GM21737 (cell line): ENCODE data around the gene HMGXB4.

Experiments used
- ATAC-seq: cut with Tn5 transposase; IDR thresholded peaks from one replicate; pipeline ENCODE4 v1.9.1; 2021; ENCODE audit warnings: mild to moderate bottlenecking, moderate library complexity; ENCODE audit not compliant: unreplicated experiment

The HMGXB4 gene

DNA sequence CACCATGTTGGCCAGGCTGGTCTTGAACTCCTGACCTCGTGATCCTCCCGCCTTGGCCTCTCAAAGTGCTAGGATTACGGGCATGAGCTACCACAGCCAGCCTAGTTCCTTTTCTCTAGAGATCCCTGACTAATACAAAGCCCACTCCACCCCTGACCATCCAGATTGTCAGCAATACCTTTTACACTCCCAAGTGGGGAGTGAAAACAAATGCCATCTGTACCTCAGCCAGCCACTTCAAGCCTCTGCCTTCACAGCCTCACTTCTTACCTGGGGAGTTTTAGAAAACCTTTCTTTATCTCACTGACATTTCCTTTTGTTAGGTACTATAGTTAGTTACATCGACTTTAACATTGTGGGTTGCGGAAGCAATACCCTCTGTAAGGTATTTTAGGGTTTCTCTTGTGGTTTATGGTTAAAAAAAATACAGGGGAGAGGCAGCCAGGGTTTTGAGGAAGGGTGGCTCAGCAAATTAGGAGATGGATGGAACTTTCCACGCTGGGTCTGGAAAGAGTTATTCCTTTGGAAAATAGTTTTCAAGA, 51.3 kb downstream of the HMGXB4 start:
- ATAC-seq: peak; percentile 43

- ATAC-seq: no peak
These were observed 53.6 kb downstream of the HMGXB4 start for GRCh38 chr22:35310556-35311550.

DNA sequence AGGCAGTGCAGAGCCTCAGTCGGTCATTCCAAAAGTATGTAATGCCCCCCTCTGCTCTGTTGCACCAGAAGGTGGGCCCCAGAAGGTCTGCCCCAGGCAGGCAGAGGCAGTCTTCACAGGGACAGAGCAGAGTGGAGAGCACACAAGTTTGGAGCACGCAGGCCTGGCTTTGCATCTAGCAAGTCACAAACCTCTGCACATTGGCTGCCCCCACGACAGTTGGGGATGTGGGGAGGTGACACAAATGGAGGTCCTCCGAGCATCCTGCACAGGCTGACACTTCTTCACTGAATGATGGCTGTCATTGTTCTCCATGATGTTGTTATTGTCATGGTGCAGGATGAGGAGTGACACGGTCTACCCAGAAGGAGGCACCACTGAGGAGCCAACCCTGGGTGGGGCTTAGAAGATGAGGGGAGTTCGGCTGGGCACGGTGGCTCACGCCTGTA, 54.3 kb downstream of the HMGXB4 start:
- no peak for ATAC-seq

DNA sequence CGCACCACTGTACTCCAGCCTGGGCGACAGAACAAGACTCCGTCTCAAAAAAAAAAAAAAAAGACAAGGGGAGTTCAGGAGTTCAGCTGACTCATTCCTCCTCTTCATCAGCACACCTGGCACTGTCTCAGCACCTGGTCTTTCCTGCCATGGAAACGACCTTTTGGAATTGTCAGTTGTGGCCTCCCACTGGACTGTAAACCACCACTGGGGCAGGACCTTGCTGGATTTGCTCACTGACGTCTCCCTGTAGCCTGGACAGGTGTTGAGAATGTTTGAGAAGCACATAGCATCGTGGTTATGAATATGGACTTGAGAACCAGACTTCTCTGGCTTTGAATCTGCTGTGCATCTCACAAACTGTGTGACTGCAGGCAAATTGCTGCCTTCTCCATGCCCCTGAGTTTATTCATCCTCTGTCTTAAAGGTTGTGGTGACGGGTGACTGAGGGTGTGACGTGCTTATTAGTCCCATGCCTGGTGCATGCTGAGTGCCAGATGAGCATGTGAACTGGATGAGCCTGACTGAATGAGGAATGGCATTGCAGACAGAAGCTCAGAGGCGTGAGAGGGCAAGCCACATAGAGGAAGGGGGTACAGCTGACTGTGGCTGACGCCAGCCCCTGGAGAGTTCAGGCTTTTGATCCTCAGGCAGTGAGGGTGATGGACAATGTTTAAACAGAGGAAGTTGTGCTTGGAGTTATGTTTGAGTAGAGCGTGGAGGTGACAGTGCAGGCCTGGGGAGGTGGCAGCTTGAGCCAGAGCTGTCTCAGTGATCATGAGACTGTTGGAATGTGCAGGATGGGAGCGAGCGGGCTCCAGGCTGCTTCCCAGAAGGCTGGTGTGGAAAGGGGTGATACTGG, 55.1 kb downstream of the HMGXB4 start:
- ATAC-seq: no peak

GRCh38 chr22:35313311-35314121, 56.2 kb downstream of the HMGXB4 start:
- ATAC-seq: no peak

DNA sequence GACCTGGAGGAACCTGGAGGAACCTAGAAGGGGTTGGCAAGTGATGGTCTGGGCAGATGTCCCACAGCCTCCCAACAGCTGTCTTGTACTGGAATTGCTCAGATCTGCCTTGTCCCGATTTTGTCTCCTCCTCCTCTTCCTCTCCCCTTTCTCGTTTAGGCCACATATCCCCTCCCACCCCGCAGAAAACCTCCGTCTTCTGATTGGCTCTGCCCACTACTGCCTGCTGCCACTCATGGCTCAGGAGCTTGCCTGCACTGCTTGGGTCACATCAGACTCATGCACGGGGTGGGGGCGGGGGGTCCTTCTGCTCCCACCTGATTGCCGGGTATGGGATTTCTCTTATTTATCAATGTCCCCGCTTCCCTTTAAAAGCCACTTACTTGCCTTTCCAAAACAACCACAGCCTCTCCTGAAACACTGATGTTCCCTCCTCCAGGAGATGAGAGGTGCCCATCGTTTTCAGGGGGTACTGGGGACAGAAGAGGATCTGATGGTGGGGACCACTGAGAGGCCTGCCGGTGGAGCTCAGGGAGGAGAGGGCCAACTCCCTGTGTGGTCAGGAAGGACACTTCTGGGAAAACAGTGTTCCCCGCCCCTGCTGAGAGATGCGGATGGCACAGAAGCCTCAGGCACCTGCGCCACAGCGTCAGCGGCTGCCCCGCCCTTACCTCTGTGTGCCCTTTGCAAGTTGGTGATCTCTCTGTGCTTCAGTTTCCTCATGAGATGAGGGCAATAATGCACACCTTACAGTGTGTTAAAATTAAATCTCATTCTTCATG, 57.1 kb downstream of the HMGXB4 start:
- ATAC-seq: no peak

DNA sequence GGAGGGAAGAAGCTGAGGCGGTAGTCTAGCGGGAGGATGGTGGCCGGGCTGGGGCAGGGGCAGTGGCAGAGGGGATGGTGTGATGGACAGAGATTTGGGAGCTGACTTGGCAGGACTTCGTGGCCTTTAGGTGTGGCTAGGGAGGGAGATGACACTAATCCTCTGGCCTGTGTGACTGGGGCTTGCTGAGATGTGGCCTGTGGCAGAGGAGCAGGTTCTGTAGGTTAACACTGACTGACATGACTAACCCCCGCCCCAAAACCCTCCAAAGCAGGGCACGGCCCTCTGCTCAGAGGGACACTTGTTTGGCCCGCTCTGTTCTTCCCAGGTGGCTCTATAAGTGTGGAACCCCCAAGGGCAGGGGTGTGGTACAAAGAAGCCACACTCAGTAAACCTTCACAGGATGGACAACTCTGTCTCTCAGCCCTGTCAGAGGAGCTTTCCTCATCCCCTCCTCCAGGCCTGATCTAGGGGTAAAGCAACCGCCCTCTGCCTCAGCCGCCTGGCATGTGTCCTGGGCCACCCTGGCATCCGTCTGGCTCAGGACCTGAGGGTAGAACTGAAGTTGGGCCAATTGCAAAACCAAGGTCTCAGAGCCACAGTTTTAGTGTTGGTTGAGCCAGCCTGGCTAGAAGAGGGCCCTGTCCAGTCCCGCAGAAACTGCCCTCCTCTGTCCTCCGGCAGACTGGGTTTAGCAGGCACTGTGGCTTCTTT, 58.0 kb downstream of the HMGXB4 start:
- no peak for ATAC-seq

- ATAC-seq: no peak
These were observed 58.8 kb downstream of the HMGXB4 start for GRCh38 chr22:35315855-35316745.

DNA sequence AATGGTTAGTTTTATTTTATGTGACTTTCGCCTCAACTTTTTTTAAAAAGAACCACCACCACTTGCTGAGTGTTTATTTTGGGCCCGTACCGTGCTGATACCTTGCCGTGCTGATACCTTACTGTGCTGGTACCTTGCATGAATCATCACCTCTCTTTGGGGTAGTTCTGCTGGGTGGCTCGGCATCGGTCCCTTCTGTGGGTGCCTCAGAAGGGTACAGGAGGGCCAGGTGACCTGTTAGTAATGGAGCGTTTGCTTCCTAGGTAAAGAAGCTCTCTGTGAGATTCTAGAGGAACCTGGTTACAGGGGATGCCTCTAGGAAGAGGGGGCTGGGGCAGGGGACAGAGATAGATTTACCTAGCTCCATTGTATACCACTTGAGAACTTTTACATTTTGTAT, 59.5 kb downstream of the HMGXB4 start:
- ATAC-seq: no peak

- ATAC-seq: no peak
These were observed 60.5 kb downstream of the HMGXB4 start for GRCh38 chr22:35317680-35318290.

GRCh38 chr22:35318346-35319215, 61.3 kb downstream of the HMGXB4 start:
- no peak for ATAC-seq

GRCh38 chr22:35319244-35319985, 62.1 kb downstream of the HMGXB4 start:
- ATAC-seq: no peak

DNA sequence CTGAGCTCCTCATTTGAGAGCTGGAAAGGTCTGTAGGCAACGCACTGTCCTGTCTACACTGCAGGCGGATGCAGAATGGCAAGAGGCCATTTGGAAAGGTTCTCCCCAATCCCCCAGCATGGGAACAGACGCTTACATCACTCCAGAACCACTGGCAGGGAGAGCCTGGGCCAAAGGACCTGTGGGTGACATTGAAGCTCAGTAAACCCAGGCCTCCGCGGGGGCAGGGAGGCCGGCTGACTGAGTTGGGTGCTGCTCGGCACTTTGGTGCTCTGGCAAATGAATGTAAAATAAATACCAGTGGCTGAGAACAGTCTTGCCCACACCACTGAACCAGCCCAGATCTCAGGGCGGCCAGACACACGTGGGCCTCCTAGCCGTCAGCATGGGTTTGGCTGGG, 64.8 kb downstream of the HMGXB4 start:
- no peak for ATAC-seq

DNA sequence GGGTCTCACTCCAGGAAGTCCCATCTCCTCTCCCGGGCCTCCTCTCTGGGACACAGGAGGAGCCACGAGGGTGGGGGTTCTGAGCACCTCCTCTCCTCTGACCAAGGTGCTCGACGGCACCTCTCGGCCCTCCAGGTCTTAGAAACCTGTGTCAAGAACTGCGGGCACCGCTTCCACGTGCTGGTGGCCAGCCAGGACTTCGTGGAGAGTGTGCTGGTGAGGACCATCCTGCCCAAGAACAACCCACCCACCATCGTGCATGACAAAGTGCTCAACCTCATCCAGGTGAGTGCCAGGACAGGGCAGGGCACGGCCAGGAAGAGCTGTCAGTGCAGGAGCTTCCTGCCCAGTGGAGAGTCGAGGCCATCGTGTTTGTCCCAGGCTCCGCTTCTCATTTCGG, 65.6 kb downstream of the HMGXB4 start:
- ATAC-seq: no peak

DNA sequence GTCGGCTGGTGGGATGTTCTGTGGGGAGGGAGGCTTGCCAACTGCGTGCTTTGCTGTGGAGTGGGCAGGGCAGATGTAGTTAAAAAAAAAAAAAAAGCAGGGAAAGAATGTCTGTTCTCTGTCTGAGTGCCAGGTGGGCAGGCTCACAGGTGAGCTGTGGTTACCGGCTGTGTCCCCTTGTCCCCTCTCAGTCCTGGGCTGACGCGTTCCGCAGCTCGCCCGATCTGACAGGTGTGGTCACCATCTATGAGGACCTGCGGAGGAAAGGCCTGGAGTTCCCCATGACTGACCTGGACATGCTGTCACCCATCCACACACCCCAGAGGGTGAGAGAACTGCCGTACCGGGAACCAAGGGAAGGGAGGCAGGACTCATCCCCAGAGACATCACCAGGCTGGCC, 66.0 kb downstream of the HMGXB4 start:
- no peak for ATAC-seq

DNA sequence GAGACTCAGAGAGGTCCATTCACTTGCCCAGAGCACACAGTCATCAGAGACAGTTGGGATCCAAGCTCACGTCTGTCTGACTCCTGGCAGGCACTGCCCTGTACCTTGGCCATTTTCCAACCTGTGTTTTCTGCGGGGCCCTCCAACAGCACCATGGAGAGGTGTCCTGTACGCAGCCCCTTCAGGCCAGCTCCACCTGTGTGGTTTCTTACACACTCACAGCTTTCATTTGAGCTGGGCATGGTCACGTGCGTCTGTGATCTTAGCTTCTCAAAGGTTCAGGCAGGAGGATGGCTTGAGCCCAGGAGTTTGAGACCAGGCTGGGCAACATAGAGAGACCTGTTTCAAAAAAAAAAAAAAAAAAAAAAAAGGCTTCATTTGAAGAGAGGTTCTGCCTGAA, 66.8 kb downstream of the HMGXB4 start:
- ATAC-seq: no peak
